ENCODE measurements around the gene CYB5A.

GRCh38 chr18:74233933-74234325 is 57.8 kb downstream of the CYB5A start:
- TF ChIP-seq, protein P1, sequence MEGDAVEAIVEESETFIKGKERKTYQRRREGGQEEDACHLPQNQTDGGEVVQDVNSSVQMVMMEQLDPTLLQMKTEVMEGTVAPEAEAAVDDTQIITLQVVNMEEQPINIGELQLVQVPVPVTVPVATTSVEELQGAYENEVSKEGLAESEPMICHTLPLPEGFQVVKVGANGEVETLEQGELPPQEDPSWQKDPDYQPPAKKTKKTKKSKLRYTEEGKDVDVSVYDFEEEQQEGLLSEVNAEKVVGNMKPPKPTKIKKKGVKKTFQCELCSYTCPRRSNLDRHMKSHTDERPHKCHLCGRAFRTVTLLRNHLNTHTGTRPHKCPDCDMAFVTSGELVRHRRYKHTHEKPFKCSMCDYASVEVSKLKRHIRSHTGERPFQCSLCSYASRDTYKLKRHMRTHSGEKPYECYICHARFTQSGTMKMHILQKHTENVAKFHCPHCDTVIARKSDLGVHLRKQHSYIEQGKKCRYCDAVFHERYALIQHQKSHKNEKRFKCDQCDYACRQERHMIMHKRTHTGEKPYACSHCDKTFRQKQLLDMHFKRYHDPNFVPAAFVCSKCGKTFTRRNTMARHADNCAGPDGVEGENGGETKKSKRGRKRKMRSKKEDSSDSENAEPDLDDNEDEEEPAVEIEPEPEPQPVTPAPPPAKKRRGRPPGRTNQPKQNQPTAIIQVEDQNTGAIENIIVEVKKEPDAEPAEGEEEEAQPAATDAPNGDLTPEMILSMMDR (conservative IDR thresholded peaks at IDR 0.05), result no peak
- TF ChIP-seq ZFX (IDR thresholded peaks at IDR 0.05), result no peak
